ENCODE results near the gene OR9G1. TPM values are rescaled to one million over a fixed set of nuclear protein-coding genes. Genes with fewer than 3 reads are reported as not detected.

The OR9G1 gene
- total and polyA plus RNA-seq, 10 donors, result not detected

DNA sequence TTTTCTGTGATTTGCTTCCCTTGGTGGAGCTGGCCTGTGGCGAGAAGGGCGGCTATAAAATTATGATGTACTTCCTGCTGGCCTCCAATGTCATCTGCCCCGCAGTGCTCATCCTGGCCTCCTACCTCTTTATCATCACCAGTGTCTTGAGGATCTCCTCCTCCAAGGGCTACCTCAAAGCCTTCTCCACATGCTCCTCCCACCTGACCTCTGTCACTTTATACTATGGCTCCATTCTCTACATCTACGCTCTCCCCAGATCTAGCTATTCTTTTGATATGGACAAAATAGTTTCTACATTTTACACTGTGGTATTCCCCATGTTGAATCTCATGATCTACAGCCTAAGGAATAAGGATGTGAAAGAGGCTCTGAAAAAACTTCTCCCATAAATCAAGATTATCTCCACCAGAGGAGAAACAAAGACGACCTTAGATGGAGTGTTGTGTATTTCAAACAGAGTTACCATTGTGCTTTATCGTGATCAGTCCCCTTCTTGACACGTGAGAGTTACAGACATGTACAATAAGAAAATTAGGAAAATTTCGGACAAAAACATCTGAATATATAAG is 2.1 kb downstream of the OR9G1 start:
- Histone ChIP-seq H3K9me3 (peaks cover 0 to 4% (median 0%) of the 10 kb centered on the region in 8 donors), H3K4me3 (no peak overlapping the region), H3K27me3 (replicated peaks in 1 of 7) (no peaks in the 10 kb centered on the region), H3K27ac (no peak overlapping the region), H3K4me1 (no peaks in the 10 kb centered on the region), H3K36me3 (no peaks in the 10 kb centered on the region)
- DNase-seq, result no peak
- intact Hi-C loops (cut with DNase I; ENCODE audit: low total_unique reads), result no loop called here
- TF ChIP-seq, protein P1, sequence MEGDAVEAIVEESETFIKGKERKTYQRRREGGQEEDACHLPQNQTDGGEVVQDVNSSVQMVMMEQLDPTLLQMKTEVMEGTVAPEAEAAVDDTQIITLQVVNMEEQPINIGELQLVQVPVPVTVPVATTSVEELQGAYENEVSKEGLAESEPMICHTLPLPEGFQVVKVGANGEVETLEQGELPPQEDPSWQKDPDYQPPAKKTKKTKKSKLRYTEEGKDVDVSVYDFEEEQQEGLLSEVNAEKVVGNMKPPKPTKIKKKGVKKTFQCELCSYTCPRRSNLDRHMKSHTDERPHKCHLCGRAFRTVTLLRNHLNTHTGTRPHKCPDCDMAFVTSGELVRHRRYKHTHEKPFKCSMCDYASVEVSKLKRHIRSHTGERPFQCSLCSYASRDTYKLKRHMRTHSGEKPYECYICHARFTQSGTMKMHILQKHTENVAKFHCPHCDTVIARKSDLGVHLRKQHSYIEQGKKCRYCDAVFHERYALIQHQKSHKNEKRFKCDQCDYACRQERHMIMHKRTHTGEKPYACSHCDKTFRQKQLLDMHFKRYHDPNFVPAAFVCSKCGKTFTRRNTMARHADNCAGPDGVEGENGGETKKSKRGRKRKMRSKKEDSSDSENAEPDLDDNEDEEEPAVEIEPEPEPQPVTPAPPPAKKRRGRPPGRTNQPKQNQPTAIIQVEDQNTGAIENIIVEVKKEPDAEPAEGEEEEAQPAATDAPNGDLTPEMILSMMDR (IDR thresholded peaks at IDR 0.05 in 8 of 11, conservative IDR thresholded peaks at IDR 0.05 in 3 of 11), result no peak
- TF ChIP-seq POLR2AphosphoS5 (IDR thresholded peaks at IDR 0.05) (no peak), POLR2A (IDR thresholded peaks at IDR 0.05) (no peak)
- 57 to 72% (median 67%) methylated on average over 8 of the region's 8 CpGs for WGBS, 5 donors

- 42 to 67% (median 52%) methylated on average over 1 of the region's 1 CpG for WGBS, 5 donors
- Histone ChIP-seq H3K4me3 (no peak overlapping the region), H3K27me3 (replicated peaks in 1 of 7) (no peaks in the 10 kb centered on the region), H3K9me3 (peaks cover 0 to 27% (median 11%) of the 10 kb centered on the region in 8 donors), H3K4me1 (no peaks in the 10 kb centered on the region), H3K36me3 (no peaks in the 10 kb centered on the region), H3K27ac (no peak overlapping the region)
- intact Hi-C loops (cut with DNase I; ENCODE audit: low total_unique reads), result no loop called here
- TF ChIP-seq, protein P1 (IDR thresholded peaks at IDR 0.05 in 8 of 11, conservative IDR thresholded peaks at IDR 0.05 in 3 of 11), result no peak
- TF ChIP-seq POLR2A (IDR thresholded peaks at IDR 0.05) (no peak), POLR2AphosphoS5 (IDR thresholded peaks at IDR 0.05) (no peak)
- no peak for DNase-seq
Measured at GRCh38 chr11:56705784-56706396, 7.0 kb downstream of the OR9G1 start.

GRCh38 chr11:56706486-56706885 is 7.6 kb downstream of the OR9G1 start:
- no peak for DNase-seq
- no peaks in the 10 kb centered on the region for H3K36me3 ChIP-seq
- WGBS, 5 donors, result 70 to 91% (median 88%) methylated on average over 2 of the region's 2 CpGs
- peaks cover 0 to 29% (median 14%) of the 10 kb centered on the region in 8 donors for H3K9me3 ChIP-seq
- intact Hi-C loops (cut with DNase I; ENCODE audit: low total_unique reads), result no loop called here
- H3K4me3 ChIP-seq, result no peak overlapping the region
- TF ChIP-seq POLR2A (IDR thresholded peaks at IDR 0.05), result no peak
- TF ChIP-seq POLR2AphosphoS5 (IDR thresholded peaks at IDR 0.05), result no peak
- TF ChIP-seq, protein P1 (IDR thresholded peaks at IDR 0.05 in 8 of 11, conservative IDR thresholded peaks at IDR 0.05 in 3 of 11), result no peak
- H3K27ac ChIP-seq, result no peak overlapping the region
- no peaks in the 10 kb centered on the region for H3K27me3 ChIP-seq (replicated peaks in 1 of 7)
- no peaks in the 10 kb centered on the region for H3K4me1 ChIP-seq

- H3K36me3 ChIP-seq, result no peaks in the 10 kb centered on the region
- H3K27ac ChIP-seq, result no peak overlapping the region
- H3K27me3 ChIP-seq (replicated peaks in 1 of 7), result no peaks in the 10 kb centered on the region
- H3K4me3 ChIP-seq, result no peak overlapping the region
- 66 to 79% (median 74%) methylated on average over 2 of the region's 2 CpGs for WGBS, 5 donors
- intact Hi-C loops (cut with DNase I; ENCODE audit: low total_unique reads), result no loop called here
- no peak for TF ChIP-seq POLR2A (IDR thresholded peaks at IDR 0.05)
- TF ChIP-seq, protein P1 (IDR thresholded peaks at IDR 0.05 in 8 of 11, conservative IDR thresholded peaks at IDR 0.05 in 3 of 11), result no peak
- H3K4me1 ChIP-seq, result no peaks in the 10 kb centered on the region
- H3K9me3 ChIP-seq, result peaks cover 0 to 28% (median 8%) of the 10 kb centered on the region in 8 donors
- no peak for DNase-seq
Measured at GRCh38 chr11:56714206-56714605, 15.3 kb downstream of the OR9G1 start.
